GM21786 (cell line): ENCODE data around the gene KLC1.

Experiments used
- ATAC-seq: cut with Tn5 transposase; IDR thresholded peaks from one replicate; pipeline ENCODE4 v1.9.1; 2021; ENCODE audit not compliant: unreplicated experiment

The KLC1 gene

DNA sequence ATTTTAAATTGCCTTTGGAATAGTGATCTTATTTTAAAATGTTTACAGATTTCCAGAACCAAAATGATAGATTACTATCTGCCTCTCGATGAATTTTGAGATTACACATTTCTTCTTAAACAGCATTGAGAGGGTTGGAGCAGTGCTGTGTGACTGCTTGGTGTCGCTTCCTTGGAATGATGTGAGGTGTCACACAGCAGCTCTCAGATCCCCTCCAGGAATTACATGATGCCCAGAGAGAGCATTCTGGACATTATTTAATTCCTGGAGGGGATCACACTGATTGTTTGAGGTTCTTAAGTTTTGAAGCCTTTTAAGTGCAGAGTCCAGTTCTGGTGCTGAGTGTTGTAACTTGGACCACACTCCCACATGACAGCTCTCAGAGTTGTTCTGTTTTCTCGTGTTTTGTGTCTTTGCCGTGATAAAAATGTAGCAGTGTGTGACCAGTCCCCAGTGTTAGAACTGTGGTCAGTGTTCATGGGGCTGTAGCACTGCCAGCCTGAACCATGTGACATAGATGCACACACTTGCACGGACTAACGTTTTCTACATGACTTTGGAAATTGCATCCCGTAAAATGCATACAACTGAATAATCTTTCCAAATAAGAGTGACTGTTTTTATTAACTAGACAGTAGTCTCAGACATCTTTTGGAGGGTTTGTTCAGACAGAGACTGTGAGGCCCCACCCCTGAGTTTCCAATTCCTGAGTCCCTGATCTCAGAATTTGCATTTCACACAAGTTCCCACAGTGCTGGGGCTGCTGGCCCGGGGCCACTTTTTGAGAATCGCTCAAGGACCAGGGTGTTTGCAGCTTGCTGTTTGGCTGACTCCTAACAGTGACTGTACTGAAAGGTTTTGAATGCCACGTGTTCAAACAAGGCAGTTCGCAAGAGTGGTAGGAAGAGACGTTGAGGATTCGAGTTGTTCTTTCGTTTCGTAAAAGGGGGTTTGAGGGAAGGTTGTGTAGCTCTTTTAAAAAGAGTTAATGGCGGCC lies 60.2 kb downstream of the KLC1 start:
- peak; percentile 53 for ATAC-seq

DNA sequence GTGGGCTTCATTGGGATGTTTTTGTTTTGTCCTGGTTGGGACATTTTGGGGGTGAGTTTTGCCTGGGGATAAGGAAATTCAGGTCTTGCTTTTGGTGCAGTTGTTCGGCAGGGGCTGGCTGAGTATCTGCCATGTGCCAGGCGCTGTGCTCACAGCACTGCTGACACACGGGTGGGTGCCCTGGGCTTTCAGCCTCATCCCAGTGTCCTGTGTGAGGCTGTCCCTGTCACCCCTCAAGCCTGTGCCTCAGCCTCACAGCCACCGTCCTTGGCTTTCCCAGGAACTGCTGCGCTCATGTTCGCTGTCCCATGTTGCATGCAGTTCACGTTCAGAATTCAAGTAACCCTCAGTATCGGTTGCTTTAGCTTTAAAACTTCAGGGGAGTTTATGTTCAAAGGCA lies 61.3 kb downstream of the KLC1 start:
- no peak for ATAC-seq

DNA sequence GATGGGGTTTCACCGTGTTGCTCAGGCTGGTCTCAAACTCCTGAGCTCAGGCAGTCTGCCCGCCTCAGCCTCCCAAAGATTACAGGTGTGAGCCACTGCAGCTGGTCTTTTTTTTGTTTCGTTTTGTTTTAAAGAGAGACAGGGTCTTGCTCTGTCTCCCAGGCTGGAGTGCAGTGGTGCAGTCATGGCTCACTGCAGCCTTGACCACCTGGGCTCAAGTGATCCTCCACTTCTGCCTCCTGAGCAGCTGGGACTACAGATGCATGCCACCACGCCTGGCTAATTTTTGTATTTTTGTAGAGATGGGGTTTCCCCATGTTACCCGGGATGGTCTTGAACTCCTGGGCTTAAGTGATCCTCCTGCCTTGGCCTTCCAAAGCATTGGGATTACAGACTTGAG lies 62.6 kb downstream of the KLC1 start:
- peak; percentile 60 for ATAC-seq

GRCh38 chr14:103692159-103692558 lies 63.1 kb downstream of the KLC1 start:
- ATAC-seq: peak; percentile 4

GRCh38 chr14:103692871-103693270 lies 63.9 kb downstream of the KLC1 start:
- no peak for ATAC-seq

- no peak for ATAC-seq
Measured at GRCh38 chr14:103693515-103693914, 64.5 kb downstream of the KLC1 start.

- ATAC-seq: no peak
Measured at GRCh38 chr14:103694572-103695026, 65.6 kb downstream of the KLC1 start.

DNA sequence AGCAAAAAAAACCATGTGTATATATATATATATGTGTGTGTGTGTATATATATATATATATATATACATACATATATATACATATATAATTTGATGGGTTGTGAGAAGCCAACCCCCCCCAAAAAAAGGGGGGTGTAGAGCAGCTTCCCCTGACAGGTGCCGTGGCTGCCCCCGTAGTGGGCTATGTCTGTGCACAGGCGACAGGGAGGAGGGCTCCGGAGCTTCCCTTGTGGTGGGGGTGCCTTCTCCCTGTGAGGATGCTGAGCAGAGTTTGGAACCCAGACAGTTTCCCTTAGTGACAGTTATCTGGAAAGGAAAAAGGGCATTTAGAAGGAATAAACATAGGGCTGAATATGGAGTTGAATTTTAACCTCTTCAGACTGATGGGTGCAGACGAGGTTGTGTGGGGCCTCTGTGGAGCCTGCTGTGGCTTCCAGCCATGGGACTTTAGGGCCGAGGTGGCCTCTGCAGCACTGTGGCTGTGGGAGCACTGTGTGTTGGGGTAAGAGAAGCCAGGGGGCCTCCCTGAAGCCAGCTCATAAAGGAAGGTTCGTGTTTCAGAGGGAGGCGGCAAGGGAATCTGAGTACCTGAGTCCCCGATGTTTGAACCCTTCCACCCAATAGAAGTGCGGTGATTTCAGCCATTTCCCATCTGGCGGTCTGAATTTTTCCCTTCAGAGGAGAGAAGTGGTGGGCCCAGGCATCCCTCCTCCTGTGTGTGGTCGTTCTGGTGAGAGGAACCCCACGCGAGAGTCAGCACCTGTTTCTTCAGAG lies 66.5 kb downstream of the KLC1 start:
- no peak for ATAC-seq

DNA sequence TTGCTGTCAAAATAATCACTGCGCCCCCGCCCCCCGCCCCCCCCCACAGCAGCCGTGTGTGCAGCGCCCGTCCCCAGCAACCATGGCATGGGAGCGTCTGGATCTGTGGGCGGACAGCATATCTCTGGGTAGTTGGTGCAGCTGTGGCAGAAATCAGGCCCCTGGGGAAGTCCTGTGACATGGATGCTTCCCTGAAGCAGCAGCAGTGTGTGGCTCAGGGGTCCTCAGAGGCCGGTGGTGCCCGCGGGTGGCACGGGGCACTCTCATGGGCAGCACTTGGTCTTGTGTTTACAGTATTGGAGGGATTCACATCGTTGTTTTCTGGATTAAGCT lies 67.0 kb downstream of the KLC1 start:
- no peak for ATAC-seq

DNA sequence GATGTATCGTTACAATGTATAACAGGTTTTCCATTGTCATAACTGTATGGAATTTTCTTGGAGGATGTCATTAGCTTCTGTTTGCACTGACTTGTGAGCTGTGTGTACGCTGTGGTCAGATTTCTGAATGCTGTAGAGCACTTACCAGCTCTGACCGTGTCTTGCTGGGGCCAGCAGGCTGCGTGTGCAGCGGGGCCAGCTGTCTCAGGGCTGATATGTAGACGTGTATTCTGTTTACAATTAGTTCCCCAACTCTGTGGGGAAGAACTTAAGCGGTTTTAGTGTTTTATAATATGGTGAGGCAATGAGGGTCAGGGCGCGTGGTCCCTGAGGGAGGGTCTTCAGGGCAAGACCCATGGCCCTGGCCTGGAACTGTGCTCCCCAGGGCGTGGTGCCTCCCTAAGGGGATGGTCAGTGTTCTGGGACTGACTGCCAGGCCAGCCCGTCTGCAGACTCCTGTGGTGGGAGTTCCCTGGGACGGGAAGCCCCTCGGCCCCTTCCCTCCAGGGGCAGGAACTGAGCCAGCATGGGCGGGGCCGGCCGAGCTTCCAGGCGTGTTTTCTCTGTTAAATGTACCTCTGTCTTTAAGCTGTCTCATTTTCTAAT lies 67.6 kb downstream of the KLC1 start:
- no peak for ATAC-seq

- ATAC-seq: no peak
Measured at GRCh38 chr14:103697206-103697602, 68.2 kb downstream of the KLC1 start.

GRCh38 chr14:103697603-103698379 lies 68.8 kb downstream of the KLC1 start:
- no peak for ATAC-seq

GRCh38 chr14:103698380-103699260 lies 69.6 kb downstream of the KLC1 start:
- ATAC-seq: no peak

DNA sequence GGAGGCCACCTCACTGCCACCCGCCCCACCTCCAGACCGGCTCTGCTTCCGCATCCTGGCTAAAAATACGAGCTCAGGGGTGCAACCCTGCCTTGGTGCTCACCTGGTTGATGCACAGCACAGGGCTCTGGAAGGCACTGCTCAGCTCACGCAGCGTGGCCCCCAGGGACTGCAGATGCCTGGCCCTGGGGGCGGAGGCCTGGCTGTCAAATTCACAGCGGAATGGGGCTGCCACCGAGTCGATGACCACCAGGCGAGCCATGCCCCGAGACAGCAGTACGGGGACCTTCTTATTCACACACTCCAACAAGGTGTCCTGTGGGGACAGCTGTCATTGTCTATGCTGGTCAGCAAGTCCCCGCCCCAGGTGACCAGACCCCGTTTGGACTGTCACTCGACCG lies 70.2 kb downstream of the KLC1 start:
- no peak for ATAC-seq

DNA sequence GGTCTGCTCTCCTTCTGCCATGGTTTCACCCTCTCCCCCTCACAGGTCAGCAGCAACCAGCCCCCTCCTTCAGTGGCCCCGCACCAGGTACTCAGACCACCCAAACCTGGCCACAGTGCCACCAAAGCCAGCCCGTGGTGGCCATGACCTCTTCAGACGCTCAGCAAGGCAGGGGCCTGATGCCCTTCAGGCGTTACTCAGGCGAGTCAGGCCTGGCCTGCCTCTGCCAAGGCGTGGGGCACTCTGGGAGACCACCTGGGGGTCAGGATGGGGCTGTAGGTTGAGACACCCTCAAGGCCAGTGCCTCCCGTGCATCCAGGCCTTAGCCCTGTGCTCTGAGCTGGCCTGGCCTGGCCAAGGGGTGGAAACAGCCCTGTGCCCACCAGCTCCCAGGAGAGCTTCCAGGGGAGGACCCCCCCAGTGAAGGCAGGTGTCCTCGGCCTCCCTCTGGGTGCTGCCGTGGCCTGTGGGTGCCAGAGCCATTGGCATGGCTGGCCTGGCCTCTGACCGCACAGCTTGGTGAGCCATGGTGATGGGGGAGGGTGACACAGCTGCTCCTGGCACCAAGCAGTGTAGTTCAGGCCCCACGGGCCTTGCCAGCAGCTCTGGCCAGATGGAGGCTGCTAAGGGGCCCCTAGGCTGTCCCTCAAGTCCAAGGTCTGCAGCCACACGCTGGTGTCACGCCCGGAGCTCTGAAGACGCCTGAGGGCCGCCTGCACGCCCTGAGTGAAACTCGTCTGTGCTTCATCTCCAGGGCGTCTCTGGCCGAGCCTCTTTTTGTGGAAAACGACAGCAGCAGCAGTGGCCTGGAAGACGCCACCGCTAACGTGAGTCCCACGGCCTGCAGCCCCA lies 71.1 kb downstream of the KLC1 start:
- ATAC-seq: no peak

DNA sequence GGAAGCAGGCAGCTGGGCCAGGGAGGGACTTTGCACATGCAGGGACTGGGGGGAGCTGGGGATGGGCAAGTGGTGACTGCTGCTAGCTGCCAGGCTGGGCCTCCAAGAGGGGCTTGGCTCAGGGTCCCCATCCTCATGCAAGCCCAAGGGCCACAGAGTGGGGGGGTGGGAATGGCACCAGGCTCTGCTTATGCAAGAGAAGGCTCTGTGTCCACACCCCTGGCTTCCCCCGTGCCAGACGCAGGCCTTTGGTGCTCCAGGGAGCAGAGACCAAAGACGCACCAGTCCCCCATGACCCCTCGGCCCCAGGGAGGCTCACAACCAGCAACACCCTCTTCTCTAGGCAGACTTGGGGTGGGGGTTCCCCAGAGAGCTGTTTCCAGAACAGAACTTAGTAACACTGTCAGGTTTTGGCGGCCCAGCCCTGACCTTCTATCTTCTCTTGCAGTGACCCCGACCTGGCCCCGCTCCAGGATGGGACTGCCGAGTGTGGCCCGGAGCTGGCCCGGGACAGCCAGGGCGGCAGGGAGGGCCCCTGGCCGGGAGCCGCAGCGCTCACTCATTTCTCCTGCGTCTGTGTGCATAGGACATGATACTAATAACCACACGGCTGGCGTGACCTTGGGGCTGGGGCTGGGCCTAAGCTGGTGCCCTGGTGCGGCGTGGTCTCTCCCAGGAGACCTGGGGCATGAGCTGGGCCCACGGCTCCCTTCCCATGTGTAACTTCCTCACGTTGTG lies 71.9 kb downstream of the KLC1 start:
- ATAC-seq: no peak

GRCh38 chr14:103702095-103702494 lies 73.1 kb downstream of the KLC1 start:
- no peak for ATAC-seq
